Mucosa of rectum (tissue), 2 donors: Measurements from ENCODE around the gene INSIG1.
A peak's percentile ranks its signal among the peaks of the same experiment; 100 is the strongest.

Experiments
- H3K27ac ChIP-seq, 2 donors: one replicate each; pipeline ENCODE4 v1.7.0; 2013; ENCODE audit warnings: inconsistent platforms in 2 of 2, low read depth in 2 of 2, low read length in 2 of 2
- H3K27me3 ChIP-seq, 2 donors: one replicate each; pipeline ENCODE4 v1.7.0; 2013; ENCODE audit warnings: low read length in 2 of 2; ENCODE audit not compliant: control insufficient read depth in 2 of 2, insufficient read depth in 2 of 2
- H3K36me3 ChIP-seq, 2 donors: one replicate each; pipeline ENCODE4 v1.7.0; 2013; ENCODE audit warnings: low read length in 2 of 2; ENCODE audit not compliant: control insufficient read depth in 2 of 2, insufficient read depth in 2 of 2
- H3K4me1 ChIP-seq, 2 donors: one replicate each; pipeline ENCODE4 v1.7.0; 2013; ENCODE audit warnings: low read length in 2 of 2, mild to moderate bottlenecking in 1 of 2; ENCODE audit not compliant: control insufficient read depth in 2 of 2, insufficient read depth in 2 of 2
- H3K4me3 ChIP-seq, 2 donors: one replicate each; pipeline ENCODE4 v1.7.0; 2013; ENCODE audit warnings: low read length in 2 of 2
- H3K9ac ChIP-seq, 2 donors: one replicate each; pipeline ENCODE4 v1.7.0; 2013; ENCODE audit warnings: low read length in 2 of 2, low read depth in 1 of 2, mild to moderate bottlenecking in 1 of 2
- H3K9me3 ChIP-seq, 2 donors: one replicate each; pipeline ENCODE4 v1.7.0; 2013; ENCODE audit warnings: low read length in 2 of 2; ENCODE audit not compliant: control insufficient read depth in 2 of 2
- donor health status: healthy.
- donor health status: Normal muscosa, but diverticular disease.

Gene INSIG1

DNA sequence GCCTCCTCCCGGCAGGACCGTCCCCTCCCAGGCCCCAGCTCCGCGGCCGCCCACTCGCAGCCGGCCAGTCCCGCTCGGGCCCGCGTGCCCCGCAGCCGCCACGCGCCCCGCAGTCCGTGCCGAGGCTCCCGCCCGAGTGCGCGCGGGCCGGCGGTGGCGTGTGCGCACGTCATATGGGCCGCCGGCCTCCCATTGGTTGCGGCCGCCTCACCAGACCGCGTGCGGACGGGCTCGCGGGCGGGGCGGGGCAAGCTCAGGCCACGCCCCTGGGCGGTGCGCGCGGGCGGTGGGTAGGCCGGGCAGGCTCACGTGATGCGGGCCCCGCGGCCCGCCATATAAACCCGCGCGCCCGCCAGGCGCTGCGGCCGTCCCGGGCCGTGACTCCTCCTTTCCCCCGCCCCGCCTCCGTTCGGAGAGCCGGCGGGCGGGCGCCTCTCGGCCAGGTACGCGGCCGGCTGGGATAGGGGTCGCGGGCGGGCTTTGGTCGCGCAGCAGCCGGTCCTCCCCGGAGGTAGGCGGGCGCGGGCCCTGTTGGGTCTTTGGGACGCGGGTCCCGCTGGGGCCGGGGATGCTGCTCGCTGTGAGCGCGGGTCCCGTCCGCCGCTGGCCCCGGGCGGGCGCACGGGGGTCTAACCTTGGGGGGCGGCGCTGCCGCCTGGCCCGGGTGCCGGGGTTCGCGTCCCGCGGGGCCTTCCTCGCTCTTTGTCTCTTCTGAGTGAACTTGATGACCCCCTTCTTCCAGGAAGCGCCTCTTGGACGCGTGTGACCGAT lies at the start of gene INSIG1:
TSS of gene INSIG1 (plus strand) at position 362 of the 771 bp plus-strand sequence. CDS start at position 770, 408 bp downstream.
- peak within 1 kb of the TSS; percentile 83 to 86 for H3K4me3 ChIP-seq
- H3K4me1 ChIP-seq = peaks cover 23 to 29% of the 10 kb centered on the region in 2 donors
- H3K27me3 ChIP-seq = peaks cover 2 to 3% of the 10 kb centered on the region in 2 donors
- no peaks in the 10 kb centered on the region for H3K9me3 ChIP-seq
- peaks cover 4 to 7% of the 10 kb centered on the region in 2 donors for H3K36me3 ChIP-seq
- H3K9ac ChIP-seq = peak within 1 kb of the TSS; percentile 78 to 85
- peak within 1 kb of the TSS; percentile 88 to 89 for H3K27ac ChIP-seq

DNA sequence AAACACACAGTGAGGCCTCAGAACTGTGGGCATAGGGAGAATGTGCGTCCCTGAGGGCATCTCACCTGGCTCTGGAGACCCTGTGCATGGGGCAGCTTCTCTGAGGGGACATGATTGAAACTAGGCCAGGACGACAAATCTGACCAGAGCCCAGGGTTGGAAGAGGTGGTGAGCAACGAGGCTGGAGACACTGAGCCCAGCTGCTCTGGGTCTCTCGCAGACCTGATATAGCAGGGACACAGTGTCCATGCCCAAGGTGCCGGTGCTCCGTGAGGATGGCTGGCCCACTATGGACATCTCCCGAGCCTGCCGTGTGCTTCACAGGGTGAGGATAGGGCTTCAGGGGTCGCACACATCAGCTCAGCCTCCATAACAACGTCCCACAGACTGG lies 49.3 kb upstream of the INSIG1 start:
- Histone ChIP-seq H3K9ac (no peak overlapping the region), H3K4me3 (no peak overlapping the region), H3K9me3 (peaks cover 0 to 2% of the 10 kb centered on the region in 2 donors), H3K27ac (no peak overlapping the region), H3K36me3 (no peaks in the 10 kb centered on the region), H3K4me1 (no peaks in the 10 kb centered on the region), H3K27me3 (no peaks in the 10 kb centered on the region)

DNA sequence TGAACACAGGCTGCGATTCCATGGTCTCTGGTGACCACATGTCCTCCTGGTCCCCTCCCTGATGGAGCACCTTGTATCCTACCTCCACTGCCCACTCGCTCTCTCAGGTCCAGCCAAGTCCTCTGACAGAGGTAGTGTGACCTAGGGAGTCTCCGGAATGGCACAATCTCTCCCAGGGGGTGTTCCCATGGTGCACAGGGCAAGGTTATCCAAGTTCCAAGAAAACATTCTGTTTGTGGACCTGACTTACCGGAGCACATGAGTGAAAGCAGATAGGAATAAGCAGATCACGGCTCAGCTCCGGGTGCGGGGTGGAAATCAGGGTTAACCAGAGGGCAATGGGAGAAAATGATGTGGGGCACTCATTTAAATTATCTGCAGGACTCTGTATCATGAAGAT lies 45.8 kb upstream of the INSIG1 start:
- no peaks in the 10 kb centered on the region for H3K4me1 ChIP-seq
- no peaks in the 10 kb centered on the region for H3K36me3 ChIP-seq
- H3K4me3 ChIP-seq = no peak overlapping the region
- H3K27me3 ChIP-seq = no peaks in the 10 kb centered on the region
- no peak overlapping the region for H3K9ac ChIP-seq
- no peaks in the 10 kb centered on the region for H3K9me3 ChIP-seq
- H3K27ac ChIP-seq = no peak overlapping the region

DNA sequence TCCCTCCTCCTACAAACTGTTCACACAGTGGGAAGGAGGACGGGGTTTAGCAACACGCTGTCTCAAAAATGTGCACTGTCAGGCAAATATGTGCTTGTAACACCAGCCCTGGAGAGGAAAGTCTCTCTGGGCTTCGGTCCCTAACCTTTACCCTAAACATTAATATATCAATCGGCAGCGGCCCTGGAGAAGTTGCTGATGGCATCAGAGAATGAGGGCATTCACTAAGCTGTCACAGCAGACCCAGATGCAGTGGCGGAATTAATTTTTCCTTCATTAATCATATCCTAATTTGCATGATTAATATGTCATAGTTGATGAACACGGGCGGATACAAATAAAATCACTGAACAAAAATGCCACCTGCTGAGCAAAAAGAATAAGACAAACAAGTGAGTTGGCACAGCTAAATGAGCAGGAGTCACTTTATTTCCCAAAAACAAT lies 45.2 kb upstream of the INSIG1 start:
- no peaks in the 10 kb centered on the region for H3K4me1 ChIP-seq
- H3K27ac ChIP-seq = no peak overlapping the region
- no peaks in the 10 kb centered on the region for H3K36me3 ChIP-seq
- no peaks in the 10 kb centered on the region for H3K27me3 ChIP-seq
- no peak overlapping the region for H3K4me3 ChIP-seq
- H3K9ac ChIP-seq = no peak overlapping the region
- no peaks in the 10 kb centered on the region for H3K9me3 ChIP-seq

DNA sequence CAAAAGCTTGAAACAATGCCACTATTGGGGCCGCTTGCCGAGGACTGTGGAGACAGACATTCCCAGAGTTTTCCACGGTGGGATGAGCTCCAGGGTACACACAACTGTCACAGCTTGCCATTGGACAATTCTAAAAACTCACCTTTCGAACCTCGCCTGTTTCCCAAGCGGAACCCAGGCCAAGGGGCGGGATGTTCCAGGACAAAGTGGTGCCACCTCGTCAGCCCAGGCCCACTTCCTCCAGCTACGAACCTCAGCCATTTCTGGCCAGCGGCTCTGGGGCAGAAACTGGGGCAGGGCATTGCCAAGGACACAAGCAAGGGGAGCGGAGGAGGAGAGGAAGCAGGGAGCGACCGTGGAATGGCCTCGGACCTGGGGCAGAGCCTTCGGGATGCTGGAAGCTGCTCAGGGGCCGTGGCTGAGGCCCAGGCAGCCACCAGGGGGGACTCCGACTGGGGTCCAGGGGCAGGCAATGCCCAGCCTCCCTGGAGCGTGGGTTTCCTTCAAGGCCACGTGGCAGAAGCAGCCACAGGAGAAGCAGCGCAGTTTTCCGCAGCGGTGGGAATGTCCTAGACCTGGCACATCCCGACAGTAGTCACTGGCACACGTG lies 44.7 kb upstream of the INSIG1 start:
- no peak overlapping the region for H3K4me3 ChIP-seq
- no peaks in the 10 kb centered on the region for H3K36me3 ChIP-seq
- no peak overlapping the region for H3K27ac ChIP-seq
- no peak overlapping the region for H3K9ac ChIP-seq
- H3K4me1 ChIP-seq = no peaks in the 10 kb centered on the region
- H3K27me3 ChIP-seq = no peaks in the 10 kb centered on the region
- H3K9me3 ChIP-seq = no peaks in the 10 kb centered on the region

DNA sequence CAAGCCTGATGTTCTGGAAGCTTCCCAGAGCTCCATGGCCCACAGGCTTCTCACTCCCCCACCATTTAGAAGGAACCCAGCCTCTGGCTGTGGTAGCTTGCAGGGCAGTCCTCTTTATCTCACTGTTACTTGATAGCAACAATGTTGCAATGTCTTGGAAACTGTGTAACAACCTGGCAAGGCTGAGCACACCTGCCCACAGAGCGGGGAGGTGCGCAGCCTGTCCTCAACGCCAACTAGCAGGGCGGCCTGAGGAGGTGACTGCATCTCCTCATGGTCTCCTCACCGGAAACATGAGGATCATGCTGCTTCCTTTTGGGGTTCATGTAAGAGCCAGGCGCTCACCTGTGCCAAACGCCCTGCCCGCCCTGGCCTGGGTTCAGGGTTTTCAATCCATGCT lies 43.7 kb upstream of the INSIG1 start:
- H3K9me3 ChIP-seq = no peaks in the 10 kb centered on the region
- H3K27ac ChIP-seq = no peak overlapping the region
- no peaks in the 10 kb centered on the region for H3K36me3 ChIP-seq
- no peaks in the 10 kb centered on the region for H3K27me3 ChIP-seq
- no peak overlapping the region for H3K9ac ChIP-seq
- no peaks in the 10 kb centered on the region for H3K4me1 ChIP-seq
- no peak overlapping the region for H3K4me3 ChIP-seq

DNA sequence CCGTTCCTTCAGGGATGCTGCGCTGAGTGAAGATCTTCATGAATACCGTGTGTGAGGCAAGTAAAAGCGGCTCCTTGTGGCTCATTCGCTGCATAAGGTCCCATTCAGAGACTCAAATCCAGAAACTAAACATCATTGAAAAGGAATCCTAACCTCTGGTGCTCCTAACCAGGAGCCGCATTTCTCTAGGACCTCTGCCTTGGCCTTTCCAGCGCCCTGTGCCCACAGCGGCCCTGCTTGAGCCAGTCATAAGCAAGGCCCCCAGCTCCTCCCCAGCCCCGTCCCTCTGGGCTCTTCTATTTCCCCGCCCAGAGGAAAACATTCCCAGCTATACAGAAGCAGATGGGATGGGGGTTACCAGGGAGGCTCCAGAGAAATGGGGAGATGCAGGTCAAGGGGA lies 42.6 kb upstream of the INSIG1 start:
- H3K9ac ChIP-seq = no peak overlapping the region
- H3K36me3 ChIP-seq = no peaks in the 10 kb centered on the region
- H3K4me3 ChIP-seq = no peak overlapping the region
- H3K27ac ChIP-seq = no peak overlapping the region
- H3K27me3 ChIP-seq = no peaks in the 10 kb centered on the region
- H3K9me3 ChIP-seq = no peaks in the 10 kb centered on the region
- no peaks in the 10 kb centered on the region for H3K4me1 ChIP-seq

DNA sequence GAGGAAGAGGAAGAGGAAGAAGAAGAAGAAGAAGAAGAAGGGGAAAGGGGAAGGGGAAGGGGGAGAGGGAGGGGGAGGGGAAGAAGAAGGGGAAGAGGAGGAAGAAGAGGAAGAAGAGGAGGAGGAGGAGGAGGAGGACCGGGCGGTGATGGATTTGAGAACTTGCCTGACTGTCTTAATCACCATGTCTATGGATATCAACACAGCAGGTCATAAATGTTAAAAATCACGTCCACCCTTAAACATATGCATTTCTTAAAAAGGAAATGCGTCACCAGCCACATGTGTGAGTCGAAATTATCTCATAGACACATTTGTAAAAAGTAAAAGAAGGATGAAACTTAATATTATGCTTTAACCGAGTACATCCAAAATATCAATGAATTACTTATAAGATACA lies 42.1 kb upstream of the INSIG1 start:
- Histone ChIP-seq H3K36me3 (no peaks in the 10 kb centered on the region), H3K27ac (no peak overlapping the region), H3K9me3 (no peaks in the 10 kb centered on the region), H3K4me3 (no peak overlapping the region), H3K4me1 (no peaks in the 10 kb centered on the region), H3K27me3 (no peaks in the 10 kb centered on the region), H3K9ac (no peak overlapping the region)

DNA sequence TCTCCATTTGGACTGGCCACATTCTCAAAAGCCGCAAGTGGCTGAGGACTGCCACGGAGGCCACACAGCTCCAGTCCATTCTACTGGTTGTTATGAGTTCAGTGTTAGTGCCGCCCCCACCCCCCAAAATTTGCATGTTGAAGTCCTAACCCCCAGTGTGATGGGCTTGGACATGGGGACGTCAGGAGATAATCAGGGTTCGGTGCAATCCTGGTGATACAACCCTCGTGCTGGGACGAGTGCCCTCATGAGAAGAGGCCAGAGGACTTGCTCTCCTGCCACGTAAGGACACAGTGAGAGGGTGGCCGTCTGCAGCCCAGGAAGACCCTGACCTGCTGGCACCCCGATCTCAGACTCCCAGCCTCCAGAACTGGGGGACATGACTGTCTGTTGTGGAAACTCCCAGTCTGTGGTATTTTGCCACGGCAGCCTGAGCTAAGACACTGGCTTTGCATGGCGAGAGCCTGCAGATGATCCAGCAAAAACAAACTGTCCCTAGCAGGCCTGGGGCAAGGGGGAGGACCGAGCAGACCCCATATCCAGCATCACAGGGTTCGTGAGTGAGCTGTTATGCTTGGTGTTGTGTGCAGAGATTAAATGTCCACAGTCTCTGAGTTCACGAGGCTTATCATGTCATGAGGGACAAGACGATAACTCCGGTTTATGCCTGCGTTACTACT lies 41.5 kb upstream of the INSIG1 start:
- Histone ChIP-seq H3K4me1 (no peaks in the 10 kb centered on the region), H3K36me3 (no peaks in the 10 kb centered on the region), H3K9ac (no peak overlapping the region)

DNA sequence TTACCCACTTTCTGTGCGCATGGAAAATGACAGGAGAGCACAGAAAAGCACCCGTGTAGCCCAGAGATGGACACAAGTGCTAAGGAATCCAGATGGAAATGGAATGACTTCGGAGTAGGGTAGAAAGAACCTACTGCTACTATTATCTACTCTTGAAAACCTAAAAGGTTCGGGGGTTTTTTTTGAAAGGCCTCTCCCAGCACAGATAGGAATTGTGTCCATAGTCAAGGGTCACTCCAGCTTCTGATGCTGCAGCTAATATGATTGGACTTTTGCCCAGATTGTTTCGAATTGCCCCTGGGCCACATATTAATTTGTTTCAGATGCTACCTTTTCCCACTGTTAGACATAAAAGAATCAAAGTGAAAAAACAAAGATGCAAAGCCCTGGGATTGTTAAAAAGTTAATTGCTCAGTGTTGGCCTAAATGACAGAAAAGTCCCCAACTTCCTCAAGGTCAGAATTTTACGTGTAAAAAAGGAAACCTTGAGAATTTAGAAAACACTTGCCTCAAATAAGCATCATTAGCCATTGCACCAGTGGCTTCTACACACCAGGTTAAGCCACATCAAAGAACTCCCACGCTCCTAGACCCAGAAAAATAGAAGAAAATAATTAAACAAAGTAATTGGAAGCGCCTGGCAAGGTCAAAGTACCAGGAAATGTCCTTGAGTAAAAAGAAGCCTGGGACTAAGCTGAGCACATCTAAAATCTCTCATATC lies 40.8 kb upstream of the INSIG1 start:
- H3K9ac ChIP-seq = no peak overlapping the region
- H3K9me3 ChIP-seq = no peaks in the 10 kb centered on the region
- H3K27me3 ChIP-seq = no peaks in the 10 kb centered on the region
- no peaks in the 10 kb centered on the region for H3K4me1 ChIP-seq
- no peaks in the 10 kb centered on the region for H3K36me3 ChIP-seq
- H3K27ac ChIP-seq = no peak overlapping the region
- no peak overlapping the region for H3K4me3 ChIP-seq

More for the DNA sequence above, 41.5 kb upstream of the INSIG1 start:
- Histone ChIP-seq H3K9me3 (no peaks in the 10 kb centered on the region), H3K27ac (no peak overlapping the region), H3K4me3 (no peak overlapping the region), H3K27me3 (no peaks in the 10 kb centered on the region)
